ENCODE measurements around the gene KIF3B.

DNA sequence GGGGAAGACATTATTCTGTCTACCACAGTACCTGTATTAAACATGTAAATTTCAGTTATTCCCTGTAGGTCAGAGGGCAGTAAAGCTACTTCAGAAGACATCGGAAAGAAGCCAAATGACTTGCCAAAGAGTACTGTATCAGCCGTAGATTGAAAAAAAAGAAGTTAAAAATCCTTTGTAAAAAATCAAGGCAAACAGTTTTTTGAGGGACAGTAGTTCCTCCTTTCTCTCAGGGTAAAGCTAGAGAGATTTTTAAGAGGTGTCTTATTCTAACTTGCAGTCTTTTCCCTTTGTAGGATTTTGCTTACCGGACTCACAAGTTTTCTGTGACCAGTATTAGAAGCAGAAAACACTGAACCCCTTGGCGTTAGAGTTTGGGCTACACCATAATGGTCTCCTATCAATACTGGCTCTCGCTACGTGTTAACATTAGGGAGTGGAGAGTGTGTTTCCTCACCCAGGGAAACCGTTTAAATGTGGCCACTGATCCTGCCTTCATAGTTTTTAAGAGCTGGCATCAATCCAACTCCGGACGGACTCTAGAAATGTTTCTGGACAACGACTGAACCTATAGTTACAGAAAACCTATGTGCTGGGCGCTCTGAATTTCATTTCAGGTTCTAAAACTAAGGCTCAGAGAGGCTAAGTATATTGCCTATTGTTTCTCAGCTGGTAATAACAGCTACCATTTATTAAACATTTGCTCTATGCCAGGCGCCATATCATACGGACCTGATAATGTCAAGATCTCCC, 79.3 kb downstream of the KIF3B start:
- no peak for TF ChIP-seq POLR2A (IDR thresholded peaks at IDR 0.05)
- TF ChIP-seq, protein P1, sequence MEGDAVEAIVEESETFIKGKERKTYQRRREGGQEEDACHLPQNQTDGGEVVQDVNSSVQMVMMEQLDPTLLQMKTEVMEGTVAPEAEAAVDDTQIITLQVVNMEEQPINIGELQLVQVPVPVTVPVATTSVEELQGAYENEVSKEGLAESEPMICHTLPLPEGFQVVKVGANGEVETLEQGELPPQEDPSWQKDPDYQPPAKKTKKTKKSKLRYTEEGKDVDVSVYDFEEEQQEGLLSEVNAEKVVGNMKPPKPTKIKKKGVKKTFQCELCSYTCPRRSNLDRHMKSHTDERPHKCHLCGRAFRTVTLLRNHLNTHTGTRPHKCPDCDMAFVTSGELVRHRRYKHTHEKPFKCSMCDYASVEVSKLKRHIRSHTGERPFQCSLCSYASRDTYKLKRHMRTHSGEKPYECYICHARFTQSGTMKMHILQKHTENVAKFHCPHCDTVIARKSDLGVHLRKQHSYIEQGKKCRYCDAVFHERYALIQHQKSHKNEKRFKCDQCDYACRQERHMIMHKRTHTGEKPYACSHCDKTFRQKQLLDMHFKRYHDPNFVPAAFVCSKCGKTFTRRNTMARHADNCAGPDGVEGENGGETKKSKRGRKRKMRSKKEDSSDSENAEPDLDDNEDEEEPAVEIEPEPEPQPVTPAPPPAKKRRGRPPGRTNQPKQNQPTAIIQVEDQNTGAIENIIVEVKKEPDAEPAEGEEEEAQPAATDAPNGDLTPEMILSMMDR (IDR thresholded peaks at IDR 0.05), result no peak
- no peak for TF ChIP-seq EP300 (IDR thresholded peaks at IDR 0.05)
- no peak for TF ChIP-seq POLR2AphosphoS5 (IDR thresholded peaks at IDR 0.05)
